GM21723 (cell line): Measurements from ENCODE around the gene DYNC2H1.
"Not testable (repeated sequence)": the region's sequence is repeated elsewhere in the genome, so short reads cannot be mapped to it uniquely, and the experiment has no call there.

Experiments
- ATAC-seq: cut with Tn5 transposase; IDR thresholded peaks from one replicate; pipeline ENCODE4 v1.9.1; 2021; ENCODE audit warnings: mild to moderate bottlenecking, moderate library complexity; ENCODE audit not compliant: unreplicated experiment

DYNC2H1 gene

GRCh38 chr11:103358251-103358650, 249.0 kb downstream of the DYNC2H1 start:
- ATAC-seq, result no peak

DNA sequence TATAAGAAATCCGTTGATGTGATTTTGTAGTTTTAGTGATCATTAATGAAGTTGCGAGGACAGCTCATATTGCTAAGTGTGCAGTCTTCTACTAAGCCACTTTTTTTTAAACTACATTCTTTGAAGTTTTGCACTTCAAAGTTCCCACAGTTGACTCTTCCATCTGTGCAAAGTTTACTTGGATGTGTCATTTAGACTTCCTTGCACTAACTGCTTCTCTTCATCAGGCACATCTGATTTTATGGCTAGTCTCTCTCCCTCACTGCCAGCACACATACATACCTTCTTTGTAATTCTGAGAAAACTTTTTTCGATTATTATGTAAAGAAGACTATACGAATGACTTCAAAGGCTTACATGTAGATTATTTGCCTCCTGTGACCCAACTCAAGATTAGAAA, 250.0 kb downstream of the DYNC2H1 start:
- no peak for ATAC-seq

GRCh38 chr11:103364687-103365086, 255.5 kb downstream of the DYNC2H1 start:
- no peak for ATAC-seq

GRCh38 chr11:103367650-103368049, 258.4 kb downstream of the DYNC2H1 start:
- ATAC-seq, result no peak

DNA sequence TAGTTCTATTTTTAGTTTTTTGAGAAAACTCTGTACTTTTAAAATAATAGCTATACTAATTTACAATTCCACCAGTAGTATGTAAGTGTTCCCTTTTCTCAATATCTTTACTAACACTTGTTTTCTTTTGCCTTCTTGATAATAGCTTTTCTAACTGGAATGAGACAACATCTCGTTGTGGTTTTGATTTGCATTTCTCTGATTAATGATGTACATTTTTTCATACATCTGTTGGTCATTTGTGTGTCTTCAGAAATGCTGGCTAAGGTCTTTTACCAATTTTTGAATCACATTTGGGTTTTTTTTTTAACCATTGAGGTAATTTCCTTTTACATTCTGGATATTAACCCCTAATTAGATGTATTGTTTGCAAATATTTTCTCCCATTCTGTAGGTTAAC, 258.9 kb downstream of the DYNC2H1 start:
- ATAC-seq, result no peak

DNA sequence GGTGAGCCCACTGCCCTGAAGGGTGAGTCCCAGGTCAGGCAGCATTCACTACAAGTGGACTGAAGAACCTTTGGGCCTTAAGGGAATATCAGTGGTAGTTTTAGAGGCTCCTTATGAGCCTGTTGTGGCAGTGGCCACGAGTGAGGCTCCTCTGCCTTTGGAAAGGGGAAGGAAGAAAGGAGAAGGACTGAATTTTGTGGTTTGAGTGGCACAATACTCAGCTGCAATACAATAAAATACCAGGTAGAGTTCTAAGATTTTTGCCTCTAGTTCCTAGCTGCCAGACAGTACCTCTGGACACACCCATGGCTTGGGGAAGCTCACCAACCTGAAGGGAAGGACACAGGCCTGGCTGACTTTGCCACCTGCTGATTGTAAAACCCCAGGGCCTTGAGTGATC, 260.9 kb downstream of the DYNC2H1 start:
- no peak for ATAC-seq

DNA sequence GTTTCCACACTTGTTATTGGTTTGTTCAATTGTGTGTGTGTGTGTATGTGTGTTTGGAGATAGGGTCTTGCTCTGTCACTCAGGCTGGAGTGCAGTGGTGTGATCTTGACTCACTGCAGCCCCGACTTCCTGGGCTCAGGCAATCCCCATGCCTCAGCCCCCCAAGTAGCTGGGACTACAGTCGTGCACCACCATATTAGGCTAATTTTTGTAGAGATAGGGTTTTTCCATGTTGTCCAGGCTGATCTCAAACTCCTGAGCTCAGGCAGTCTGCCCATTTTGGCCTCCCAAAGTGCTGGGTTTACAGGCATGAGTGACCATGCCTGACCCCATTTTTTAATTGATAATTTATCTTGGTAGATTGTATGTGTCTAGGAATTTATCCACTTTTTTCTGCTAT, 263.7 kb downstream of the DYNC2H1 start:
- ATAC-seq, result no peak

- not testable (repeated sequence) for ATAC-seq
These were observed 265.0 kb downstream of the DYNC2H1 start for GRCh38 chr11:103374227-103374626.

DNA sequence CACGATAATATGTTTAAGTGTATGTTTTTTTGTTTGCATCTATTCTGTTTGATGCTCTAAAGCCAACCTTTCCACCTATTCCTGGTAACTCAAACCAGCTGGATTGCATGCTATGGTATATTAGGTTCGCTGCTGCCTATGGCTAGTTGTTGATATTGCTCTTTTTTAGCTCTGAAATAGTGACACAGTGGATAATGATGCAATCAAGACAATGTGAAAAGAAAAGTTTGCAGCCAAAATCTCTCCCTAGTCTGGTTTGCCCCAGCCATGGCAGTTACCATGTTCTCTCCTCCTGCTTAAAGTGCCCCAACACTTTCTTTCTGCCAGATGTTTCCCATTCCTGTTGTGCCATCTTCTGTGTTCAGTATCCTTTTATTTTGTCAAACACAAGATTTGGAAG, 269.7 kb downstream of the DYNC2H1 start:
- no peak for ATAC-seq

DNA sequence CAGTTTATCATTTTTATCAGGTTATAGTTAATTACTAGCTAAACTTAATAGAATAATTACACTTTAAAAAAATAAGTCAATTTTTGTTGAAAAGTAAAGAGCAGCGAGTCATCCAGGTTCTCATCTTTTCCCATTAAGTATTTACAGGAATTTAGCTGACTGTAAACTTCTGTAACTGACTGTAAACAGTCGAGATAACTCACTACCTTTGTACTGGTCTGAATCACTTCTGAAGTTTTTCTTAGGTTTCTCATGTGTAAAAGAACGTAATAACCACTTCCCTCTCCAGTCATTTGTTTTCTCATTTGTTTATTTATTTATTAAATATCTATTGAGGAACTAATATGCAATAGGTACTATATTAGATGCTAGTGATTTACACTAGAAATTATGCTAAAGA, 270.8 kb downstream of the DYNC2H1 start:
- no peak for ATAC-seq

DNA sequence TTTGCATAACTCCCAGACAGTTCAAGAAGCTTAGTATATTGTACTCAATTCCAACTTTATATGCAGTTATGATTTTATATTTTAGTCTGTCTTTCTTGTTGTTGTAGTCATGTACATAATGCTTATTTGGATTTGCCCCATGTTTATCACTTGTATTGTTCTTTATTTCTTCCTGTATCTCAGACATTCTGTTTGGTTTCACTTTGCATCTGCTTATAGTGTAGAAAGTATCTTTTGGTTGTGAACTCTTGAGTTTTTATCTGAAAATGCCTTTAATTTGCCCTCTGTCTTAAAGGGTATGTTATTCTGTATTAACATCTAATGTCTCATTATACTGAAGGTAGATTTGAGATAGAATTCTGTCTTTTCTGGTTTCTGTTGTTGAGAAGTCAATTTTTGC, 275.4 kb downstream of the DYNC2H1 start:
- ATAC-seq, result no peak

GRCh38 chr11:103395612-103396011, 286.4 kb downstream of the DYNC2H1 start:
- ATAC-seq, result no peak

DNA sequence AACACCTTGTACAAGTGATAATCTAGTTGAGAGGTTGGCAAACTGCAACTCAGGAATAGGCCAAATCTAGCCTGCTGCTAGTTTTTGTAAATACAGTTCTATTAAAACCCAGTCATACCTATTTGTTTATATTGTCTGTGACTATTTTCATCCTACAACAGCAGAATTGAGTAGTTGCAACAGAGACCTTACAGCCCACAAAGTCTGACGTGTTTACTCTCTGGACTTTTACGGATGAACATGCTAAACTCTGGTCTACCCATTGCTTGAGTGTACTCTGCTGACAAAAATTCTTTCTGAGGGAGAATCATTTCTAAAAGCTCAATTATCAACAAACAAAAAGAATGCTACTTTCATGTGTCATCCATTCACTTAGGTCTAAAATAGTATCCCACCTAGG, 287.0 kb downstream of the DYNC2H1 start:
- no peak for ATAC-seq

GRCh38 chr11:103397369-103397768, 288.1 kb downstream of the DYNC2H1 start:
- no peak for ATAC-seq

- ATAC-seq, result no peak
These were observed 289.6 kb downstream of the DYNC2H1 start for GRCh38 chr11:103398829-103399228.

- ATAC-seq, result no peak
These were observed 297.1 kb downstream of the DYNC2H1 start for GRCh38 chr11:103406357-103406756.

- no peak for ATAC-seq
These were observed 298.4 kb downstream of the DYNC2H1 start for GRCh38 chr11:103407641-103408040.

DNA sequence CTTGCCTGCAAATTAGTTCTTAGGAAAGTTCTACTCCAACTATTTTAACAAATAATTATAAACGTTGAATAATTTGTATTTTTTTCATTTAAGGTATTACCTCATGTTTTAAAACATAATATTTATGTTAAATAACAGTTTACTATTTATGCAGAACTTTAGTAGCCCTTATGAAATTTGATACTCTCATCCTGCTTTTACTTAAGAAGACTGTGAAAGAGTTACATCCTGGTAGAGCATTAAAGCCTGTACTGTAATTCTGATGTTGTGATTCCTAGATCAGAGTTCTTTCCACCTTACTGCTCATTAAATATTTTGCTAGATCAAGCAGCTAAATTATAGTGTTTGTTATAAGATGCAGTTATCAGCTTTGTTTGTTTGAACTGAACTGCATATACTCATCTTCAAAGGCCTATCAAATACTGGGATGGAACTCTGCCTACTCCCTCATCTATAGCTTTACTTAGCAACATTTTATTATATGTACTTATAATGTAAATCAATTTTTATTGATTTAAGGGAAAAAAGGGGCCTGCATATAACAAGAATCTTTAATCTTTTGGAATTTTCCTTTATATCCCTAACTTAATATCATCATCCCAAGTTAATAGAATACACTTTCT, 304.2 kb downstream of the DYNC2H1 start:
- no peak for ATAC-seq

DNA sequence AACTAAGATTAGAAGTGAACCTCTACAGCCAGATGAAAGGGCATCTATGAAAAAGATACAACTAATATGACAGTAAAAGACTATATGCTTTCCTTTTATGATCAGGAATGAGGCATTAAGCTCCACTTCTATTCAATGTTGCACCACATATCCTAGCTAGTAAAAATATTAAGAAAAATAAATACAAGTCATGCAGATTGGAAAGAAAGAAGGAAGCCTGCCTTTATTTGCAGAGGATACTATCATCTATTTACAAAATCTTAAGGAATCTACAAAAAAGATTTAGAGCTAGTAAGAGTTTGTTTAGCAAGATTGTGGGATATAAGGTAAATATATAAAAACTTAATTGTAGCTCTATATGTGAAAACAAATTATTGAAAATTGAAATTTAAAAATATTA, 308.8 kb downstream of the DYNC2H1 start:
- ATAC-seq, result no peak

DNA sequence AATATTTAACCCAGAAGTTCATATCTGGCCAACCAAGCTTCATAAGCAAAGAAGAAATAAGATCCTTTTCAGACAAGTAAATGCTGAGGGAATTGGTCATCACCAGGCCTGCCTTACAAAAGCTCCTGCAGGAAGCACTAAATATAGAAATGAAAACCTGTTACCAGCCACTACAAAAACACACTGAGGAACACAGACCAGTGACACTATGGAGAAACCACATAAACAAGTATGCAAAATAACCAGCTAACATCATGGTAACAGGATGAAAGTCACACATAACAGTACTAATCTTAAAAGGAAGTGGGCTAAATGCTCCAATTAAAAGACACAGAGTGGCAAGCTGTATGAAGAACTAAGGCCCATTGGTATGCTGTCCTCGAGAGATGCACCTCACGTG, 311.4 kb downstream of the DYNC2H1 start:
- no peak for ATAC-seq

GRCh38 chr11:103433386-103434072, 324.3 kb downstream of the DYNC2H1 start:
- no peak for ATAC-seq

DNA sequence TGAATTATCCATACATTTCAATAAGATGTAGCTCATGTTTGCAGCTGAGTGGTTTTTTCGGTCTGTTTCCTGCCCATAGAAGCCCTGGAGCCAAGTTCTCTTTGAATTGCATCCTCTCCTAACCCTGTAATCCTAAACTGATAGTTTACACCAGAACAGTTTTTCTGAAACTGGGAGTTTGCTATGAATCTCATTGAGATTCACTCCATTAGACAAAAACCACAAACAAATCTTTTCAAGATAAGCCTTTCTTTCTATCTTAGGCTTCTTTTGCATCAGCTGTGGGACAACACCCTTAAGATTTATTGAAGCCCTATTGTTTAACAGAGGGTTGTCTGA, 324.8 kb downstream of the DYNC2H1 start:
- ATAC-seq, result no peak
